Measurements from ENCODE around the gene SVBP. TPM values are rescaled to one million over a fixed set of nuclear protein-coding genes. Genes with fewer than 3 reads are reported as not detected.

The SVBP gene
- polyA plus RNA-seq, 1 donor (not counting 4 experiments of a cell fraction or from before 2014, with no cell fraction given), result 15.5 TPM

DNA sequence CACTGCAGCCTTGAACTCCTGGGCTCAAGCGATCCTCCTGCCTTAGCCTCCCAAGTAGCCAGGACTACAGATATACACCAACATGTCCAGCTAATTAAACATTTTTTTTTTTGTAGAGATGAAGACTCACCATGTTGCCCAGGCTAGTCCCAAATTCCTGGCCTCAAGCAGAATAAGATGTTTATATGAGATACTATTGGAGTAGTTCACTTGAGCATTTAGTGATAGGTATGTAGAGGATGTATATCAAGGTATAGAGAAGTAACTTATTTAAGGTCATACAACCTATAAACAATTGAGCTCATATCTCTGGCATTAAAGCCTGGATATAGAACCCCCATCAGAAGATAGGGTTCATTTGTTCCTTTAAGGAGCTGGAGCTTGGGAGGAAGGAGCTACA, 37.0 kb downstream of the SVBP start:
- H3K36me3 ChIP-seq (ENCODE audit: control insufficient read depth in 2 of 2, extremely low read depth in 1 of 2, insufficient read depth in 2 of 2, low read length in 2 of 2), result peaks cover 10 to 40% of the 10 kb centered on the region in 2 experiments
- H3K9me1 ChIP-seq (ENCODE audit: control insufficient read depth, extremely low read depth, insufficient read depth, low read length), result no peaks in the 10 kb centered on the region
- H3K9me3 ChIP-seq (ENCODE audit: control insufficient read depth, low read depth, low read length), result no peaks in the 10 kb centered on the region
- no peak overlapping the region for H2AFZ ChIP-seq (ENCODE audit: control insufficient read depth, low read length)
- H3K27me3 ChIP-seq (ENCODE audit: control insufficient read depth, extremely low read depth, insufficient read depth, low read length), result peaks cover 5% of the 10 kb centered on the region
- FAIRE-seq (no peak), DNase-seq (ENCODE audit: low read depth, low spot score) (no peak)
- TF ChIP-seq CTCF (optimal IDR thresholded peaks at IDR 0.05 in 1 of 3, IDR thresholded peaks at IDR 0.05 in 1 of 3, conservative IDR thresholded peaks at IDR 0.05 in 1 of 3; ENCODE audit: extremely low read depth in 1 of 3, insufficient read depth in 2 of 3, low read length in 3 of 3) (no peak), EZH2 (IDR thresholded peaks at IDR 0.05; ENCODE audit: low read length) (no peak)
- dilution Hi-C loops (cut with MboI; ENCODE audit: extremely low pct_ligation_motif_present, low sequenced_read_pairs), result no loop called here
- H3K79me2 ChIP-seq (ENCODE audit: control insufficient read depth, insufficient read depth, low read length), result no peaks in the 10 kb centered on the region
- H3K4me2 ChIP-seq (ENCODE audit: control insufficient read depth, extremely low read depth, insufficient read depth, low read depth, low read length), result no peak overlapping the region
- H3K9ac ChIP-seq (ENCODE audit: control insufficient read depth, extremely low read depth, insufficient read depth, low read length), result no peak overlapping the region
- H3K4me3 ChIP-seq (ENCODE audit: control insufficient read depth in 2 of 3, extremely low read depth in 1 of 3, insufficient read depth in 2 of 3, low read depth in 1 of 3, low read length in 3 of 3), result no peak overlapping the region
- H3K4me1 ChIP-seq (ENCODE audit: control insufficient read depth, extremely low read depth, insufficient read depth, low read length), result peaks cover 4% of the 10 kb centered on the region
- H3K27ac ChIP-seq (ENCODE audit: control insufficient read depth, insufficient read depth, low read length), result no peak overlapping the region
- no peaks in the 10 kb centered on the region for H4K20me1 ChIP-seq (ENCODE audit: control insufficient read depth, extremely low read depth, insufficient read depth, low read length)

DNA sequence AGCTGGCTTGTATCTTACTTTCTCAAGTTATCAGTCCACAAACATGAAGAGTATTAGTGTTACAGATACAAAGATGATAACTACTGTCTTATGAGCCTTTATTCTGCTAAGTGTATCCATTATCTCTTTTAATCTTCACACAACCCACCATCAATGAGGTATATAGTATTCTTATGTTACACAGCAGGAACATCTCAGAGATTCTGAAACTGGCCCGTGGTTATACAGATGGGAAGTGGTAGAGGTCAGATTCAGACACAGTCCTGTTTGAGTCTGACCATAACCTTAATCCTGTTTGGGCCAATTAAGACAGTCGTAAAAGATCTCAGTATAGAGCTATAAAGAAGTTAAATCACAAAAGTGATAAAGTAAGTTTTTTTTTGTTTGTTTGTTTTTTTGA, 37.5 kb downstream of the SVBP start:
- no peak overlapping the region for H2AFZ ChIP-seq (ENCODE audit: control insufficient read depth, low read length)
- dilution Hi-C loops (cut with MboI; ENCODE audit: extremely low pct_ligation_motif_present, low sequenced_read_pairs), result no loop called here
- peaks cover 4% of the 10 kb centered on the region for H3K4me1 ChIP-seq (ENCODE audit: control insufficient read depth, extremely low read depth, insufficient read depth, low read length)
- TF ChIP-seq CTCF (optimal IDR thresholded peaks at IDR 0.05 in 1 of 3, IDR thresholded peaks at IDR 0.05 in 1 of 3, conservative IDR thresholded peaks at IDR 0.05 in 1 of 3; ENCODE audit: extremely low read depth in 1 of 3, insufficient read depth in 2 of 3, low read length in 3 of 3) (no peak), EZH2 (IDR thresholded peaks at IDR 0.05; ENCODE audit: low read length) (no peak)
- no peaks in the 10 kb centered on the region for H3K79me2 ChIP-seq (ENCODE audit: control insufficient read depth, insufficient read depth, low read length)
- H3K36me3 ChIP-seq (ENCODE audit: control insufficient read depth in 2 of 2, extremely low read depth in 1 of 2, insufficient read depth in 2 of 2, low read length in 2 of 2), result peaks cover 14 to 42% of the 10 kb centered on the region in 2 experiments
- no peaks in the 10 kb centered on the region for H3K9me3 ChIP-seq (ENCODE audit: control insufficient read depth, low read depth, low read length)
- FAIRE-seq (no peak), DNase-seq (ENCODE audit: low read depth, low spot score) (no peak)
- H3K27me3 ChIP-seq (ENCODE audit: control insufficient read depth, extremely low read depth, insufficient read depth, low read length), result peaks cover under 1% of the 10 kb centered on the region
- no peak overlapping the region for H3K9ac ChIP-seq (ENCODE audit: control insufficient read depth, extremely low read depth, insufficient read depth, low read length)
- H4K20me1 ChIP-seq (ENCODE audit: control insufficient read depth, extremely low read depth, insufficient read depth, low read length), result no peaks in the 10 kb centered on the region
- H3K27ac ChIP-seq (ENCODE audit: control insufficient read depth, insufficient read depth, low read length), result no peak overlapping the region
- no peaks in the 10 kb centered on the region for H3K9me1 ChIP-seq (ENCODE audit: control insufficient read depth, extremely low read depth, insufficient read depth, low read length)
- H3K4me3 ChIP-seq (ENCODE audit: control insufficient read depth in 2 of 3, extremely low read depth in 1 of 3, insufficient read depth in 2 of 3, low read depth in 1 of 3, low read length in 3 of 3), result no peak overlapping the region
- no peak overlapping the region for H3K4me2 ChIP-seq (ENCODE audit: control insufficient read depth, extremely low read depth, insufficient read depth, low read depth, low read length)
